ENCODE data around the gene TNFRSF19.

The TNFRSF19 gene

DNA sequence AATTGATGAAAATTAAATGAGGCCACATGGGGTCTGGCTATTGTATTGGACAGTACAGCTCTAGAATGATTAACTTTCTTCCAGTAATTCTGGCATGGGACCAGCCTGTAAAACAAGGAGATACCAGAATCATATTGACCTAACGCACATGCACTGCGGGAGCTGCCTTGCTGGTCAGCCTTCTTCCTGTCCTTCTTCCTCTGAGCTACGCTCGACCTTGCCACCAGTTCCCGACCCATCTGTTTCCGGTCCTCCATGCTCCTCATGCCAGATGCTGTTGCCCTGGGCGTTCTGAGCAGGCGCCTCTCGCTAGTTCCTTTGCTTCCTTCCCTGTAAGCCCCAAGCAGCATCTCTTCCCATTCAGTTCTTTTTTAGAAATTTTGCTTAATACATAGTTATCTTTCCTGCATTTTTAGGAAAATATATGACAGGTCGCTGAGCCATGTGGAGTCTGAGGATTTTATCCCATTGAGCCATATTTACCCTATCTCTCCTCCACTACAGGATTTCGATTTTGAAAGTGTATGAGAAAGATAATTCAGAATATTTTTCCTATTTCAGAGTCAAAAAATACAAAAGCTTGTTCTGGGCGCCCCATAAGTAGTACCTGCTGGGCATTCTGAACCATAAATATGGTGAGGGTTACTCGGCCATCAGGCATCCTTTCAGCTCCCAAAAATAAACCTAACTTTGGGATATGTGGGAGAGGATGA is 38.6 kb downstream of the TNFRSF19 start:
- DNase-seq, result no peak

DNA sequence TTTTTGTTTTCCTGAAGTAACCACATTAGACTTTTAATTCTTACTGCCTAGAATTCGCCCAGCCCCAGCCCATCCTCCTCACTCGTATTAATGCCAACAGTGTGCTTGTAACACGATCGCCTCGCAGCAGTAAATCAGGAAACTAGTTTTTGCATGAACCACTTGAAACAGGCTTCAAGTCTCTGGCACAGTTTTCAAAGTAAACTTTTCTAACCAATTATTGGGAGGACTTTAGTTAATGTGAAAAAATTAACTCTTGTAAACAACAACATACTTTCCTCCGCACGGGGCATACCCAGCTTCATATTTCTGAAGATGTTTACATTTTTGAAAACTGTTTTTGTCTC is 39.2 kb downstream of the TNFRSF19 start:
- DNase-seq, result no peak

DNA sequence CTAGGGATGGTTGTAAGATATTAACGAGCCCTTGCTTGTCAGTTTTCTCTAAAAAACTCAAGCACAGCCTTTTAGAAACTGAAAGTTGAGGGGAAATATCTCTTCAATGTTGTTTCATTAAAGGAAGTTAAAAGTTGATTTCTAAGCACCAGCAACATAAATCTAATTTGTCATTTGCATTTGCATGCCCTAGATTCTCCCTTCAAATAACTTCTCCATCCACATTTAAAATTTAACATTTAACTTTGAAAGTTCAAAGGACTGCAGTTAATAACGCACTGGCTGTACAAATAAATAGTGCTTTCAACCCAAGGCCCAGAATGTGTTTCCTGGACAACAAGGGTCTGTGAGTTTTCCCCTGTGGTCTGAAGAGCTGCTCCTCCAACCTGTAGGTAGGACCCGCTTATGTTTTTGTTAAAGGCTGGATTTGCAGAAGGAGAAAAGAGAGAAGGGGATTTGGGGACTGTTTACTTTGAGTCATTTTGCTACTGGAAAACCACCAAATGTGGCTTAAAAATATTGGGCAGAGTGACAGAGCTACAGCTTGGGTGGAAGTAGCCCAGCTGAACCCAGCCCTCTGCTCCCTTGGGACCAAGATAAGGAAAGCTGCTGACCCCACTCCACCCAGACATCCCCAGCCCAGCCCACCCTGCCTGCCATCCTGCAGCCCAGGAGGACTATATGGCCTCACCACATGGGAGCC is 39.8 kb downstream of the TNFRSF19 start:
- DNase-seq, result no peak

DNA sequence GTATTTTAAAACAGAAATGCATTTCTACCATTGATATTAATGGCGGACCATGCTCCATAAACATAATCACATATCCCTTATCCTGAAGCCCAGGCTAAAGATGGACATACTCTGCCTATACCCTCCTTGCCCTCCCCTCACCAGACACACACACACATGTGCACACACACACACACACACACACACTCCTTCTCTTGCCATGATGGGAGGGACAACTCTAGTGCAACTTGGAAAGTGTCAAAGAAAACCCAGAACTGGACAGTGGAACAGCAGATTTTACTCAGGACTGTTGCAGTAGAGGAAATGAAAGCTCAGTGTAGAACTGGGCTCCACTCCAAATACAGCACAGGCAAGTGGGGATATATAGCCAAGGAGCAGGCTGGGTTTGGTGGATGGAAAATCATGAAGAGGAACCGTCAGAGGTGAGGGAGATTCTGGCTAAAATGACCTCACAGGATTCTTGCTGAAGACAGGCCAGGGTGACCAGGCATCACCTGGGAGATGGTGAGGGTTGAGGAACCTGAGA is 40.8 kb downstream of the TNFRSF19 start:
- no peak for DNase-seq

DNA sequence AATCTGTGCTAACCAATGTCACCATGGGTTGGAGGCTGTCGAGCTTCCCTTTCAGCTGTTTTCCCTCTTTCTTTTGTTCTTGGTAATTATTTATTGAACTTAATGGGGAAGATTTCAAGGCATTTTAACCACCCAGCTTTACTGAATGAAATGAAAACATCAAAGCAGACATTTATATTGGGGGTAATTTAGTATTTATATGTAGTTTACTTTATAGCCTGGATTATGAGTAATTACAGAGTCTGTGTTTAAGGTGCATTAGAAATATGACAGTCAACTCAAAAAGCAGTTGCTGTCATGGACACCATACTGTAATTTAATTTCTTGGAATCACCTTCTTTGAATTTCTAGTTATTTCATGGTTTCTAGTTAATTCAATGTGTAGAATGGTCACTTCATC is 42.0 kb downstream of the TNFRSF19 start:
- no peak for DNase-seq

DNA sequence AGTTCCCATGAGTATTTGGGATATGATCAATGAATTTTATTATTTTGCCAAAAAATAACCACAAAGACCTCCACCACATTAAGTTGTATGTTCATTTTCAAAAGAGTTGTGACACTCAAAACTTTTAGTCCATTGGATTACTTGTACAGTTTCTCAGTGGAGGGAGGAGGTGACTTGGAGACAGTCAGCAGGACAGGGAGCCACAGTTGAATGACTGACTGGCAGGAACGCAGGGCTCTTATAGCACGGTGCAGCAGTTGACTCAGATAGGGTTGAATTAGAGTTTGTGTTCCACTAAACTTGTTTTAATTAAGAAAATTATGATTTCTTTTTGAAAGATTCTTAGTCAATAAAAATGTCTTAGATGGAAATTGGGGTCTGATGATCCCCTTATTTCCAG is 42.5 kb downstream of the TNFRSF19 start:
- DNase-seq, result no peak

DNA sequence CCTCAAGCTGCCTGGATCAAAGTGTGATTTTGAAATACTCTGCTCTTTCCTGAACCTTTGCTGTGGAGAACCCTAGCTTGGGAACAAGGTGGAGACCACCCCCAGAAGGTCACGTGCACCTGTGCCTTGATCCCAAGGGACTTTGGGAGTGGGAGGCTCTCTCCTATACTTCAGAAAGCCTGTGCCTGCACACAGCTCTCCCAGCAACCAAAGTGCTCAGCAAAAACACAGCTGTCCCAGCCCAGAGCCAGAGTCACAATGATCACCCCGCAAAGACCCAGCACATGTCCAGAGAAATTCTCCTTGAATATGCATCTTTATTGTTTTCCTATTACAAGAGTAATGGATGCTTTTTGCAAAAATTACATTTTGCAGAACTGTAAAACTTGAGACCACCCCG is 43.4 kb downstream of the TNFRSF19 start:
- no peak for DNase-seq

DNA sequence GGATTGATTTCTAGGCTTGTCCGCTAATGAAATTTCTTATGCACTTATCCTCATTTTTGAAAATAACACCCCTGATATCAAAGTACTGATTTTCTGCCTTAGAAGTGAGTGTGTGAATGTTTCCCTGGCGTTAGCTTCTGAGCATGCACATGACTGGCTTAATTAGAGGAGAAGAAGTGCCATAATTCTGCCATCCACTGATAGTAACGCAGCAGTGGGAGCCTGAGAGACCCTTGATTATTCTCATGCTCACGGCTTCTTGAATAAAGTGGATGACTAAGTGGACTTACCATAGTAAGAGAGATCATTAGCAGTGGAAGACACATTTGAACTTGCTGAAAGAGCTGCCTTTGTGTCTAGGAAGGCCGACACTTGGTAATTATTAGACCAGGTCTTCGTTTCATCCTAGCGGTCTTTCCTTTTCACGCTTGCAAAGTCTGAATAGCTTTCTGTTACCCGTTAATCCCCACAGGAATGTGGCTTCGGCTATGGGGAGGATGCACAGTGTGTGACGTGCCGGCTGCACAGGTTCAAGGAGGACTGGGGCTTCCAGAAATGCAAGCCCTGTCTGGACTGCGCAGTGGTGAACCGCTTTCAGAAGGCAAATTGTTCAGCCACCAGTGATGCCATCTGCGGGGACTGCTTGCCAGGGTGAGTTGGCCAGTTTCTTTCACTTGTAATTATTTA is 45.3 kb downstream of the TNFRSF19 start:
- DNase-seq, result no peak

DNA sequence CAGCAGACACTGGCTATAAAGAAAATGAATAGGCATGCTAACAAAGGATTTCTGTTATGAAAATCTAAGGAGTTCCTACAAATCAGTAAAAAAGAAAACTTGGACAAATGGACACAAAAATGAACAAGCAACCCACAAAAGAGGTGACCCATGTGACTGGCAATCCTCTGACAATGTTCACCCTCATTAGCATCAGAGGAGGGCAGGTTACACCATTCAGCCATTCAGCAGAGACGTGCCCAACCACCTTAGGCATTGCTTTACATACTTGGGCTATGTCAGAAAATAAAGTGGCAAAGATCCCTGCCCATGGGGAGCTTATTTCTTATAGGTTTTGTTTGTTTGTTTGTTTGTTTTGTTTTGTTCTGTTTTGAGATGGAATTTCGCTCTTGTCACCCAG is 46.0 kb downstream of the TNFRSF19 start:
- no peak for DNase-seq

DNA sequence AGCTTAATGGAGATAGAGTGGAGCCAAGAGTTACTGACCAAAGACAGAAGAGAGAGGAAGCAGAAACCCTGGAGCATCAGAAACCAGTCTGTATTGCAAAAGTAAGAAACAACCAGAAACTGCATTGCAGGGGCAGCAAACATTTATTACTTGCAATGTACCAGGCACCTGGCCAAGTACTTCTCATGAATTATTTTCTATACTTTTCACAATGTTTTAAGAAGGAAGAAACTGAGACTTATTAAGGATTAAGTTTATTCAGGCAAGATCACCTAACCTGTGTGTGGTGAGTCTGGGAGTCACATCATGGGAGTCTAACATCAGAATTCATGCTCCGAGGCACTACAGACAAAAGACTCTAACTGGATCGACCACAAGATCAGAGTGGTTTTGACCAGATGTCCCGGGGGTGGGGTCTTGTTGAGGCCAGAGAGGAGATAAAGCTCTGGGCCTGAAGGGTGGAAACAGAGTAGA is 47.4 kb downstream of the TNFRSF19 start:
- no peak for DNase-seq

DNA sequence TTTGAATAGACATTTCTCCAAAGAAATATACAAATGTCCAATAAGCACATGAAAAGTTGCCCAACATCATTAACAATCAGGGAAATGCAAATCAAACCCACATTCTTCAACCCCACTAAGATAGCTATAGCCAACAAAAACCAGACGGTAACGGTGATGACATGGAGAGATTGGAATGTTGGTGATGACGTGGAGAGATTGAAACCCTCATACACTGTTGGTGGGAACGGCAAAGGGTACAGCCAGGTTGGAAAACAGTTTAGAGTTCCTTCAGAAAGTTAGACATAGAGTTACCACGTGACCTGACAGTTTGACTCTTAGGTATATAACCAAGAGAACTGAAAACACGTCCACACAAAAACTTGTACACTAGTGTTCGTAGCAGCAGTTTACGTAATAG is 48.1 kb downstream of the TNFRSF19 start:
- no peak for DNase-seq

DNA sequence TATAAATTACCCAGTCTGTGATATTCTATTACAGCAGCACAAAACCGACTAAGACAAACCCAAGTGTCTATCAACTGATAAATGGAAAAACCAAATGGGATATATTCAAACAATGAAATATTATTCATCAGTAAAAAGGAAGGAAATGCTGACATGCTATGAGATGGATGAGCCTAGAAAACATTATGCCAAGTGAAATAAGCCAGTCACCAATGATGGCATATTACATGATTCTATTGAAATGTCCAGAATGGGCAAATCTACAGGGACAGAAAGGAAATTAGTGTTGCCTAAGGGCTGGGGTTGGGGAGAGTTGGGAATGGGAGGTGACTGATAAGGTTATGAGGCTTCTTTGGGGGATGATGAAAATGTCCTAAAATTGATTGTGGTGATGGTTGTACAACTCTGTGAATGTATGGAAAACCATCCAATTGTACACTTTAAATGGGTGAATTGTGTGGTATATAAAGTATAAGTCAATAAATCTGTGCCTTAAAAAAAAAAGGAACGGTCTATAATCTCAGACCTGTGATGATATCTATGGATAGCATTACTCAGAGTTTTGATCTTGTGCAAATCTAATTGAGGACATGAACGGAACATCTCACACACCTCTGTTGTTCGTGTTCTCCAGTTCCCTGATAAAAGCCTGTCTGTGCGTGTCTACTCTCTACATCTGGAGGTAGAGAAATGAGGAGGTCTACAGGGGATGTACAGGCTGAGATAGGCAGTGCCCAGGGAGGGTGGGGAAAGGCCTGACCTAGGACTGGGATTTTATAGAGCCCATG is 49.0 kb downstream of the TNFRSF19 start:
- DNase-seq, result no peak

DNA sequence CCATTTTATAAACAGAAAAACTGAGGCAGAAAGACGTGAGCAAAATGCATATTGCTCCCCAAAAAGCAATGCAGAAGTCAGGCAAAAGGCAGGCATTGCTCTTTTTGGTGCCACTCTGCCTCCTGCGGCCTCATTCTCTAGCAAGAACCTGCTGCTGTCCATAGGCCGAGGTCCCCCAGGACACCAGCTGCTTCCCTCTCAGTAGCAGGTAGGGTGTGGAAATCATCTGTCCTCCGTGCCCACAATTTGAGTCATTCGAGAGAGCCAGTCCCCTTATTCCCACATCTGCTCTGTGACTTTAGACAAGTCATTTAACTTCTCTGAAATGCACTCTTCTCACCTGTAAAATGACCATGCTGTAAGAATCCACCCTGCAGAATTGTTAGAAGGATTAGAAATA is 50.0 kb downstream of the TNFRSF19 start:
- DNase-seq, result no peak

DNA sequence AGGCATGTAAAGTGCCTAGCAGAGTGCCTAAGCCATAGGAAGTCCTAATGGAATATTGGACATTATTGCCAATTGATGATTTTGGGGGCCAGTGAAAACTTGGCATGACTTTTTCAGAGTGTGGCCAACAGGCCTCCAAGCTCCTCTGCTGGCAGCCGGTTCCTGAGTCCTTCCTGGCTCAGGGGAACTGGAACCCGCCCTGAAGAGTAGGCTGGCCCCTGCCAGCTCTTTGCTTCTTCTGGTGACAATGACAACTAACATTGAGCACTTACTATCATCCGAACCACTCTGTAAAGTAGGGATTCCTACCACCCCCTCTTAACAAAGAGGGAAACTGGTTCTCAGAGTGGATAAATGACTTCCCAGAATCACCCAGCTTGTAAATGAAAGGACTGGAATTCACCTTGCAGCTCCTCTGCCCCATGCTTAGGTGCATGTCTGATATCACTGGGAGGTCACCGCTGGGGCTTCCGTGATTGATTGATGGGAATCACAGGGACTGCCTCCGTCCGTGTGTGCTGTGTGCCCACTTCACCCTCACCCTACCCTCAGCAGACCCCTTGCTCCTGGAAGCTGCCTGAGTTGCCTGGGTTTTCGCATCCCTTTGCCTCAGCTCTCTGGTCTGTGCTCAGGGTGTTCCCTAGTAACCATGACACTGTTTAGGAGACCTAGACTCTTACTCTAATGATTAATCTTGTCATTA is 50.6 kb downstream of the TNFRSF19 start:
- no peak for DNase-seq

DNA sequence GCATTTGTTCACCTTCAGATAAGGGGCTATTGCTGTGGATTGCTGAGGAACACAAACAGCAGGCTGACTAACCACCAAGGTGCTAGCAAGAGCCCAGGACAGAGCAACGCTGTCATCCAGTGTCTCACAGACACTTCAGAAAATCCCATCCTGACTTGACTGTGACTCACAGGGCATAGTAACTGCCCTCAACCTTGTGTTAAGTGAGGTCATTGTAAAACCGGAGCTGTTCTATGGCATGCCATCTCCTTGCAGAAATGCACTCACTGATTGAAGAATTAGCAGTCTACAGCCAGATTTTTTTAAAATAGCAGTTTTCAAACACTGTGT is 51.1 kb downstream of the TNFRSF19 start:
- peak; percentile 52 for DNase-seq

DNA sequence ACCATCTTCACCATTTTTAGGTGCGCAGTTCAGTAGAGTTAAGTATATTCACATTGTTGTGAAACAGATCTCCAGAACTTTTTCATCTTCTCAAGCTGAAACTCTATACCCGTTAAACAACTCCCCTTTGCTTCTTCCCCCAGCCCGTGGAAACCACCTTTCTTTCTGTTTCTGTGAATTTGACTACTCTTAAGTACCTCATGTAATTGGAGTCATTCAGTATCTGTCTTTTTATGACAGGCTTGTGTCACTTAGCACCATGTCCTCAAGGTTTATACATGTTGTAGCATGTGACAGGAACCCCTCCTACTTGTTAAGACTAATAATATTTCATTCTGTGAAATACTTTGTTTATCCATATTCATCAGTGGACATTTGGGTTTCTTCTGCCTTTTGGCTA is 52.8 kb downstream of the TNFRSF19 start:
- no peak for DNase-seq

DNA sequence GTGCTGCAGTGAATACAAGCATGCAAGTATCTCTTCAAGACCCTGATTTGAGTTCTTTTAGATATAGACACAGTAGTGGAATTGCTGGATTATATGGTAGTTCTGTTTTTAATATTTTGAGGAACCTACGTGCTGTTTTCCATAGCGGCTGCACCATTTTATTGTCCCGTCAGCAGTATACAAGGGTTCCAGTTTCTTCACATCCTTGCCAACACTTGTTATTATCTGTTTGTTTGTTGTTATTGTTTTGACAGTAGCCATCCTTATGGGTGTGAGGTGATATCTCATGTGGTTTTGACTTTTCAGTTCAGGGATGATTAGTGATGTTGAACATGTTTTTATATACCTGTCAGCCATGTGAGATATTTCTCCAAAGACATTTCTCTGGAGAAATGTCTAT is 53.2 kb downstream of the TNFRSF19 start:
- no peak for DNase-seq

DNA sequence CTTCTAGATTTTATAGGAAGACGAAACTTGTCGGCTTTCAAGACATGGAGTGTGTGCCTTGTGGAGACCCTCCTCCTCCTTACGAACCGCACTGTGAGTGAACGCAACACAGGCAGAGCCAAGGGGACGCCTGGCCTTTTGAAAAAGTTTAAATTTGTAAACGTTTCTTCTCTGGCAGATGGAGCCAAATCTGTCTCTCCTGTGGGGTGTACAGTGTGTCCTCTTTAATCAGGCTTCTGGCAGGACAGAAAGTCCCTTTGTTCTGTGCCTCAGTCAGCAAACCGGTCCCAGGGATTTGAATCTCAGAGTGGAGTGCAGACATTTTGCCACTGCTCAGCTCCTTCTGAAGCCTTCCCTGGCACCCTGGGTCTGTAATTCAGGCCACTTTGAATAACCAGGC is 56.5 kb downstream of the TNFRSF19 start:
- DNase-seq, result no peak

DNA sequence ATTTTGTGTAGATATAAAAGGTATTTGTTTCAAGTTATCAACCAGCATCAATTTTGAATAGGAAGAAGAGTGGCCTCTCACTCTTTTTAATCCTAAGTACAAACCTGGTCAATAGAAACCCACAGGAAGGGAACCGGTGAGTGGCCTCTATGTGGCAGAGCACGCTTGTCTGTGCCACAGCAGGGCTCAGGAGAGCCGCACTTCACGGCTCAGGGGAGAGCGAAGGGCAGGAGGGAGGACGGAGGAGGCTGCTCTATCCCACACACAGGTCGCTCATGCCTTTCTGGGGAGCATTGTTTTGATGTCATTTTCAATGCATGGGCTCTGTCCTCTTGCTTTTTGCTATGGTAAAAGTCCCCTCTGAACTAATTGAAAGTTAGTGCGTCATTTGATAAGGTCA is 57.2 kb downstream of the TNFRSF19 start:
- no peak for DNase-seq

DNA sequence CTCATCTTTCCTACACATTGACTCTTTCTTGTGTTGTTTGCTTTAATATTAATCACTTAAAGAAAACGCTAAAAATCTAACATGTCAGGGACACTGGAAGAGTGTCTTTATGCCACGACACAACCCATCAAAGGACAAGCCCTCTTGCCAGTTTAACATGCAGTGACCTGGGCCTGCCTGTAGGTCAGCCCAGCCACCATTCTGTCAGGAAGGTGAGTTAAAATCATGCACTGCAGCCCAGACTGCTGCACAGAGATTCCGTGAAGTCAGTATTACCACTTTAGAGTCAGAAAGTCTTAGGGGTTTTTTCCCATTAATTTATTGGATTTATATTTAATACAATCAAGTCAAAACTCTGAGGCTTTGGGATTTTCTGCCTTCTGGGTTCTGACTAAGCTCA is 58.0 kb downstream of the TNFRSF19 start:
- no peak for DNase-seq

DNA sequence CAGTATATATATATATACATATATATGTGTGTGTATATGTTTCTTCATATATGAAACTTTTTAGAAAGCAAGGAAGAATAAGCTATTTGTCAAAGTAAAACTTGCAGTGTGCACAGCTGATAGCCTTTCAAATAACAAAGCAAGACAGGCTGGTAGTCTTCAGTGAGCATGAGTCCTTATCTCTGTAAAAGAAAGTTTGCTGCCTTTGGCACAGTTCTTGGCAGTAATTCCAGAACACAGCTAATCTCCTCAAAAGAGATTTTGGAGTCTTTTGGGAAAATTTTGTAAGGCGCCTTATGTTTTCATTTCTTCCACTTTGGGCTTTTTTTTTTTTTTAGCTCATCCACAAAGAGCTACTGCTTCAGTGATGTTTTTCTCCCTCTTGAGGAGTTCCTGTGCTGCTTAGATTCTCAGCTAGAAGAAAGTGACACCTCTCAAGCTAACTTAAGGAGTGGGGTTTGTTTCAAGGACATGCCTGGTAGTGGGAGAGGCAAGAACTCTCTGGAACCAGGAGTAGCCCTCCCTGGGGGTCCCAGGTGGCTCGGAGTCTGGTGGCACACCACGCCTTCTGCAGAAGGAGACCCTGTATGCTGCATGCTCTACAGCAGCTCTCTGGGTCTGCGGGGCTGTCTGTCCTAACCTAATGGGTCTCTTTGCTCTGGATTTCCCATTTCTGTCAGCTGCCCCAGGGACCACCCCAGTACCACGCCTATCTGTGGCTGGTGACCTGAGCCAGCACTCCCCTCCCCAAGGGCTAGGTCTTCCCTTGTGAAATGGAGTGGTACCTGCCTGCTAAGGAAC is 58.8 kb downstream of the TNFRSF19 start:
- DNase-seq, result no peak

Data from stimulated activated CD4-positive, alpha-beta T cell treated with anti-CD3 and anti-CD28 coated beads, Interleukin-1b, Interleukin-23, amount 100 ng/mL, for 48 hours (primary cell).